Lung (tissue), 12 donors: Measurements from ENCODE around the gene PTCHD1. TPM values are rescaled to one million over a fixed set of nuclear protein-coding genes. Genes with fewer than 3 reads are reported as not detected.

Experiments
- ATAC-seq: fragments of 200-7000 bp; cut with Tn5 transposase; one replicate; pipeline ENCODE4 v1.9.1; 2020; ENCODE audit warnings: moderate number of reproducible peaks; ENCODE audit not compliant: insufficient read depth, low FRiP score
- DNase-seq, 3 donors: peaks; one replicate each; pipeline ENCODE4 v3.0.0-alpha.2; 2013 to 2017
- H3K27ac ChIP-seq, 2 donors: one replicate each; pipeline ENCODE4 v1.5.1; 2013; ENCODE audit warnings: mild to moderate bottlenecking in 2 of 2, moderate library complexity in 2 of 2, control low read depth in 1 of 2, inconsistent platforms in 1 of 2, low read depth in 1 of 2, low read length in 1 of 2
- H3K27me3 ChIP-seq, 3 donors: one replicate each; pipeline ENCODE4 v1.5.1; 2013; ENCODE audit warnings: low read length in 2 of 3; ENCODE audit not compliant: control insufficient read depth in 3 of 3, insufficient read depth in 3 of 3
- H3K36me3 ChIP-seq, 4 donors: one replicate each; pipeline ENCODE4 v1.5.1; 2013; ENCODE audit warnings: low read length in 4 of 4, mild to moderate bottlenecking in 1 of 4, moderate library complexity in 1 of 4; ENCODE audit not compliant: control insufficient read depth in 4 of 4, insufficient read depth in 4 of 4
- H3K4me1 ChIP-seq, 5 donors: one replicate each; pipeline ENCODE4 v1.5.1; 2013; ENCODE audit warnings: low read length in 5 of 5, mild to moderate bottlenecking in 2 of 5, moderate library complexity in 1 of 5; ENCODE audit not compliant: control insufficient read depth in 5 of 5, insufficient read depth in 5 of 5
- H3K4me3 ChIP-seq: one replicate; pipeline ENCODE4 v1.5.1; 2013; ENCODE audit warnings: mild to moderate bottlenecking, control low read depth, moderate library complexity
- H3K9ac ChIP-seq, 2 donors: one replicate each; pipeline ENCODE4 v1.5.1; 2013; ENCODE audit warnings: low read length in 2 of 2, control low read depth in 1 of 2; ENCODE audit not compliant: insufficient read depth in 1 of 2
- H3K9me3 ChIP-seq, 4 donors: one replicate each; pipeline ENCODE4 v1.5.1; 2013; ENCODE audit warnings: low read length in 3 of 4, mild to moderate bottlenecking in 1 of 4, moderate library complexity in 1 of 4; ENCODE audit not compliant: control insufficient read depth in 4 of 4, insufficient read depth in 3 of 4
- WGBS, 2 donors: extraction: QIAGEN DNeasy Blood & Tissue Kit; methylation state at CpG; one replicate each; pipeline ENCODE4 v1.1.7; 2013; 5-methylcytosine and 5-hydroxymethylcytosine counted together
- polyA plus RNA-seq, 2 donors: library from polyadenylated mRNA; stranded (reverse); fragments of 200-250 nt; gene quantifications; one replicate each; pipeline ENCODE4 v1.2.1, GENCODE V29; 2013
- total RNA-seq, 2 donors: library from RNA; depleted of rRNA in 1 of 2; stranded (reverse); fragments of >200 nt in 1 of 2; gene quantifications; one replicate each; pipeline ENCODE4 v1.2.1, GENCODE V29; 2014 to 2021
- TF ChIP-seq, protein P1 (sequence below): IDR thresholded peaks from 2 replicates; pipeline ENCODE4 v1.5.1; 2012; ENCODE audit warnings: mild to moderate bottlenecking; ENCODE audit errors: control extremely low read depth, extremely low read depth
- donor health status: control.
- donor health status: control.
- donor health status: Bipolar disorder and iron deficiency.
- donor health status: healthy.
- donor health status: DM: yes; HTN: yes; CAD: no.

Gene PTCHD1
- total and polyA plus RNA-seq, 4 donors: 0.01 to 0.48 (median 0.32) TPM

DNA sequence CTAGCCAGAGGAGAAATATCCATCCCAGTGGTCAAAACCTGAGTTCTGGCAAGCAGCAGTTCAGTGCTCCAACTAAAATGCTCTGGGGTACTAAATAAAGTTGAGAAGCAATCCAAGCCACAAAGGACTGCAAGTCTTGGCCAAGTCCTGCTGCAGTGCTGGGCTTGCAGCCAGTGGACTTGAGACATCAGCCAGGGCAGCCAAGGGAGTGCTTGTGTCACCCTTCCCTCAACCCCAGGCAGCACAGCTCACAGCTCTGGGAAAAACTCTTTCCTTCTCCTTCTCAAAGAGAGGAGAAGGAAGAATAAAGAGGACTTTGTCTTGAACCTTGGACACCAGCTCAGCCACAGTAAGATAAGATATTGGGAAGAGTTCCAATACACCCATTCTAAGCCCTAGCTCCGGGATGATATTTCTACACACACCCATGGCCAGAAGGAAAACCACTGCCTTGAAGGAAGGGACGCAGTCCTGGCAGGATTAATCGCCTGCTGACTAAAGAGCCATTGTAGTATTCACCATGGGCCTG, 99.8 kb downstream of the PTCHD1 start:
- DNase-seq (peak; percentile 85 to 95 (median 91)), ATAC-seq (peak; percentile 72)
- Histone ChIP-seq H3K4me3 (no peak overlapping the region), H3K27me3 (no peaks in the 10 kb centered on the region), H3K27ac (no peak overlapping the region), H3K9ac (no peak overlapping the region), H3K4me1 (peaks cover 0 to 8% (median 0%) of the 10 kb centered on the region in 5 donors), H3K36me3 (no peaks in the 10 kb centered on the region), H3K9me3 (peaks cover 0 to 9% (median 0%) of the 10 kb centered on the region in 4 donors)
- TF ChIP-seq, protein P1, sequence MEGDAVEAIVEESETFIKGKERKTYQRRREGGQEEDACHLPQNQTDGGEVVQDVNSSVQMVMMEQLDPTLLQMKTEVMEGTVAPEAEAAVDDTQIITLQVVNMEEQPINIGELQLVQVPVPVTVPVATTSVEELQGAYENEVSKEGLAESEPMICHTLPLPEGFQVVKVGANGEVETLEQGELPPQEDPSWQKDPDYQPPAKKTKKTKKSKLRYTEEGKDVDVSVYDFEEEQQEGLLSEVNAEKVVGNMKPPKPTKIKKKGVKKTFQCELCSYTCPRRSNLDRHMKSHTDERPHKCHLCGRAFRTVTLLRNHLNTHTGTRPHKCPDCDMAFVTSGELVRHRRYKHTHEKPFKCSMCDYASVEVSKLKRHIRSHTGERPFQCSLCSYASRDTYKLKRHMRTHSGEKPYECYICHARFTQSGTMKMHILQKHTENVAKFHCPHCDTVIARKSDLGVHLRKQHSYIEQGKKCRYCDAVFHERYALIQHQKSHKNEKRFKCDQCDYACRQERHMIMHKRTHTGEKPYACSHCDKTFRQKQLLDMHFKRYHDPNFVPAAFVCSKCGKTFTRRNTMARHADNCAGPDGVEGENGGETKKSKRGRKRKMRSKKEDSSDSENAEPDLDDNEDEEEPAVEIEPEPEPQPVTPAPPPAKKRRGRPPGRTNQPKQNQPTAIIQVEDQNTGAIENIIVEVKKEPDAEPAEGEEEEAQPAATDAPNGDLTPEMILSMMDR: no peak
- 65 to 81% methylated on average over 3 of the region's 3 CpGs for WGBS, 2 donors

DNA sequence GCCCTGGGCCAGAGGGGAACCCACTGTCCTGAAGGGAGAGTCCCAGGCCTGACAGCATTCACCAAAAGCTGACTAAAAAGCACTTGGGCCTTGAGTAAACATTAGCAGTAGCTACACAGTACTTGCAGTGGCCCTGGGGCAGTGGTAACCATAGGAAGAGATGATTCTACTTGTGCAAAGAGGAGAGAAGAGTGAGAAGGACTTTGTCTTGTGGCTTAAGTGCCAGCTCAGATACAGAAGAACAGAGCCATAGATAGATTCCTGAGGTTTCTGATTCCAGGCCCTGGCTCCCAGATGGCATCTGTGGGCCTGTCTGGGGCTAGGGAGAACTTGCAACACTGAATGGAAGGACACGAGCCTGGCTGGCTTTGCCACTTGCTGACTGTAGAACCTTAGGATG, 100.5 kb downstream of the PTCHD1 start:
- ATAC-seq: no peak

DNA sequence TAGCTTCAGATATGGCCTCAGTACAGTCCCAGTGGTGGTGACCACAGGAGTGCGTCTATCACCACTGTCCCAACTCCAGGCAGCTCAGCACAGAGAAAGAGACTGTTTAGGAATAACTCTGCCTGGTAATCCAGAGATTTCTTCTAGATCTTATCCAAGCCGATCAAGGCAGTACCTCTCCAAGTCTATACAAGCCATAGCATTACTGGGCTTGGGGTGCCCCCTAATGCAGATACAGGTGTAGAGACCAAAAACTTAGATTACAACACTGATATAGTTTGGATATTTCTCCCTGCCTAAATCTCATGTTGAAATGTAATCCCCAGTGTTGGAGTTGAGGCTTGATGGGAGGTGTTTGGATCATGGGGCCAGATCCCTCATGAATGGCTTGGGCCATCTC, 100.9 kb downstream of the PTCHD1 start:
- DNase-seq (peak in 1 of 3 donors; percentile 1), ATAC-seq (no peak)
- Histone ChIP-seq H3K4me3 (no peak overlapping the region), H3K9me3 (peaks cover 0 to 2% (median 0%) of the 10 kb centered on the region in 4 donors), H3K27ac (no peak overlapping the region), H3K27me3 (no peaks in the 10 kb centered on the region), H3K4me1 (peaks cover 0 to 8% (median 0%) of the 10 kb centered on the region in 5 donors), H3K36me3 (no peaks in the 10 kb centered on the region), H3K9ac (no peak overlapping the region)
- 81 to 91% methylated on average over 2 of the region's 2 CpGs for WGBS, 2 donors
- TF ChIP-seq, protein P1: no peak

More for the DNA sequence above, 100.5 kb downstream of the PTCHD1 start:
- Histone ChIP-seq H3K9ac (no peak overlapping the region), H3K36me3 (no peaks in the 10 kb centered on the region), H3K4me1 (peaks cover 0 to 8% (median 0%) of the 10 kb centered on the region in 5 donors), H3K27me3 (no peaks in the 10 kb centered on the region), H3K4me3 (no peak overlapping the region), H3K27ac (no peak overlapping the region), H3K9me3 (peaks cover 0 to 6% (median 0%) of the 10 kb centered on the region in 4 donors)
- DNase-seq: peak in 1 of 3 donors; percentile 4
- TF ChIP-seq, protein P1: no peak
- 58 to 67% methylated on average over 1 of the region's 1 CpG for WGBS, 2 donors

DNA sequence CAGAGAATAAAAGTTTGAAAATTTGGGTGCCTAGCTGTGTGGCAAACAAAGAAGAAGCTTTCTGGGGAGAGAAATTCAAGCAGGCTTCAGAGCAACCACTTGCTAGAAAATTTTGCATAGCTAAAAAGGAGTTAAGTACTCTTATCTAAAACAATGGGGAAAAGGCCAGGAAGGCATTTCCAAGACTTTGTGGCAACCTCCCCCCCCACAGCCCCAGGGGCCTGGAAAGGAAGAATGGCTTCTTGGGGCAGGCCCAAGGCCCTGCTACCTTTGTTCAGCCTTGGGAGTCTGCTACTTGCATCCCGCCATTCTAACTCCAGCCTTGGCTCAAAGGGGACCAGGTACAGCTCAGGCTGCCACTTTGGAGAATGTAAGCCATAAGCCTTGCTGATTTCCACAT, 102.2 kb downstream of the PTCHD1 start:
- peaks cover 0 to 2% (median 0%) of the 10 kb centered on the region in 4 donors for H3K9me3 ChIP-seq
- no peak overlapping the region for H3K27ac ChIP-seq
- ATAC-seq (no peak), DNase-seq (no peak)
- TF ChIP-seq, protein P1: no peak
- H3K9ac ChIP-seq: no peak overlapping the region
- H3K4me1 ChIP-seq: peaks cover 0 to 8% (median 0%) of the 10 kb centered on the region in 5 donors
- H3K4me3 ChIP-seq: no peak overlapping the region
- no peaks in the 10 kb centered on the region for H3K36me3 ChIP-seq
- no peaks in the 10 kb centered on the region for H3K27me3 ChIP-seq
- WGBS, 2 donors: 64 to 89% methylated on average over 1 of the region's 1 CpG
